IMR-90 (cell line): Measurements from ENCODE around the gene LYVE1. TPM values are rescaled to one million over a fixed set of nuclear protein-coding genes. Genes with fewer than 3 reads are reported as not detected.

Source experiments
- ATAC-seq: fragments of 200-7000 bp; cut with Tn5 transposase; 2 replicates; pipeline ENCODE4 v1.9.1; 2020; ENCODE audit warnings: low read depth, mild to moderate bottlenecking, moderate library complexity
- BruUV-seq: library from RNA; stranded (reverse); fragments of 400-500 nt; replicated peaks from 2 replicates; lab custom pipeline; 2021; lab: Mats Ljungman, UMichigan
- CTCF ChIA-PET: fragments of 300-600 bp; formaldehyde crosslinking; extraction: SDS; loops from one replicate; lab custom pipeline; 2021; ENCODE audit warnings: antibody characterized with exemption; lab: Yijun Ruan, JAX
- POLR2A ChIA-PET: fragments of 300-600 bp; sonication (Branson Sonifier 250); formaldehyde crosslinking; loops from one replicate; lab custom pipeline; 2022; ENCODE audit warnings: antibody characterized with exemption; ENCODE audit not compliant: unreplicated experiment; lab: Charles Lee
- DNase-seq: peaks from one replicate; pipeline ENCODE4 v3.0.0; 2013
- H2AFZ ChIP-seq: replicated peaks from 2 replicates; pipeline ENCODE3; 2013; ENCODE audit warnings: low read length, mild to moderate bottlenecking; ENCODE audit not compliant: poor library complexity
- H2AK5ac ChIP-seq: 2 replicates; pipeline ENCODE4 v1.6.1; 2013; ENCODE audit warnings: low read depth, low read length, inconsistent platforms
- H2AK9ac ChIP-seq: replicated peaks from 2 replicates; pipeline ENCODE3; 2013; ENCODE audit warnings: mild to moderate bottlenecking, low read depth, low read length, moderate library complexity; ENCODE audit not compliant: poor library complexity
- H2BK120ac ChIP-seq: 2 replicates; pipeline ENCODE4 v1.6.1; 2013; ENCODE audit warnings: low read depth, low read length, inconsistent platforms
- H2BK15ac ChIP-seq: 3 replicates; pipeline ENCODE4 v1.6.1; 2013; ENCODE audit warnings: low read depth, low read length, inconsistent platforms
- H2BK20ac ChIP-seq: 2 replicates; pipeline ENCODE4 v1.6.1; 2013; ENCODE audit warnings: low read depth, mild to moderate bottlenecking, inconsistent platforms, low read length, moderate library complexity
- H2BK5ac ChIP-seq: 2 replicates; pipeline ENCODE4 v1.6.1; 2013; ENCODE audit warnings: mild to moderate bottlenecking, low read depth, low read length, inconsistent platforms; ENCODE audit not compliant: poor library complexity, severe bottlenecking
- H3K14ac ChIP-seq: replicated peaks from 2 replicates; pipeline ENCODE4 v1.6.1; 2013; ENCODE audit warnings: low read depth, low read length, inconsistent platforms
- H3K18ac ChIP-seq: 2 replicates; pipeline ENCODE4 v1.6.1; 2013; ENCODE audit warnings: low read depth, low read length, control low read depth
- H3K23ac ChIP-seq: 2 replicates; pipeline ENCODE4 v1.6.1; 2013; ENCODE audit warnings: low read depth, low read length, inconsistent platforms
- H3K27ac ChIP-seq: 2 replicates; pipeline ENCODE4 v1.5.1; 2013; ENCODE audit warnings: mild to moderate bottlenecking, control low read depth, low read length; ENCODE audit not compliant: insufficient read depth
- H3K27me3 ChIP-seq: 2 replicates; pipeline ENCODE4 v1.6.1; 2013; ENCODE audit warnings: low read length; ENCODE audit not compliant: control insufficient read depth, insufficient read depth
- H3K36me3 ChIP-seq: 2 replicates; pipeline ENCODE4 v1.6.1; 2013; ENCODE audit warnings: low read length, mixed read lengths; ENCODE audit not compliant: control insufficient read depth, insufficient read depth
- H3K4ac ChIP-seq: 2 replicates; pipeline ENCODE4 v1.6.1; 2013; ENCODE audit warnings: low read depth, low read length, inconsistent platforms
- H3K4me1 ChIP-seq: 2 replicates; pipeline ENCODE4 v1.6.1; 2013; ENCODE audit warnings: low read length, mixed read lengths; ENCODE audit not compliant: control insufficient read depth, insufficient read depth
- H3K4me2 ChIP-seq: 2 replicates; pipeline ENCODE4 v1.6.1; 2013; ENCODE audit warnings: low read depth, mild to moderate bottlenecking, control low read depth, low read length, moderate library complexity
- H3K4me3 ChIP-seq: 2 replicates; pipeline ENCODE4 v1.5.1; 2013; ENCODE audit warnings: low read depth, mild to moderate bottlenecking, control low read depth, low read length, moderate library complexity; ENCODE audit not compliant: insufficient read depth
- H3K56ac ChIP-seq: 2 replicates; pipeline ENCODE4 v1.6.1; 2013; ENCODE audit warnings: low read length, inconsistent platforms; ENCODE audit not compliant: insufficient read depth; ENCODE audit errors: extremely low read depth
- H3K79me1 ChIP-seq, 2 experiments: 2 replicates each; pipeline ENCODE4 v1.6.1; 2013; ENCODE audit warnings: low read length in 2 of 2, inconsistent platforms in 1 of 2, low read depth in 1 of 2
- H3K9ac ChIP-seq: 2 replicates; pipeline ENCODE4 v1.6.1; 2013; ENCODE audit warnings: low read depth, low read length, control low read depth
- H3K9me1 ChIP-seq: 2 replicates; pipeline ENCODE4 v1.6.1; 2013; ENCODE audit warnings: low read length, inconsistent platforms; ENCODE audit not compliant: insufficient read depth
- H3K9me3 ChIP-seq: 2 replicates; pipeline ENCODE4 v1.6.1; 2013; ENCODE audit warnings: low read length; ENCODE audit not compliant: control insufficient read depth, insufficient read depth
- H4K20me1 ChIP-seq: 2 replicates; pipeline ENCODE4 v1.6.1; 2013; ENCODE audit warnings: low read length, inconsistent platforms; ENCODE audit not compliant: insufficient read depth
- H4K5ac ChIP-seq: 2 replicates; pipeline ENCODE4 v1.6.1; 2013; ENCODE audit warnings: mild to moderate bottlenecking, low read depth, low read length, control low read depth
- H4K8ac ChIP-seq, 2 experiments: 2 replicates each; pipeline ENCODE4 v1.6.1; 2013; ENCODE audit warnings: low read depth in 2 of 2, low read length in 2 of 2, control low read depth in 1 of 2, inconsistent platforms in 1 of 2
- H4K91ac ChIP-seq: 2 replicates; pipeline ENCODE4 v1.6.1; 2013; ENCODE audit warnings: low read depth, low read length, inconsistent platforms; ENCODE audit not compliant: insufficient read depth
- BHLHE40 ChIP-seq: fragments of 150-350 bp; IDR thresholded peaks from 2 replicates; pipeline ENCODE4 v1.6.1; 2016; ENCODE audit warnings: mild to moderate bottlenecking, low read depth, low read length
- CEBPB ChIP-seq: IDR thresholded peaks from 2 replicates; pipeline ENCODE4 v1.6.1; 2012; ENCODE audit warnings: low read depth, low read length, improper control_type of control experiment
- CHD1 ChIP-seq: IDR thresholded peaks from 2 replicates; pipeline ENCODE4 v1.6.1; 2012; ENCODE audit warnings: low read depth, low read length, improper control_type of control experiment
- CTCF ChIP-seq: conservative IDR thresholded peaks from 2 replicates; pipeline ENCODE4 v1.5.1; 2012; ENCODE audit warnings: mild to moderate bottlenecking, low read depth, low read length, improper control_type of control experiment
- ELK1 ChIP-seq: fragments of 150-350 bp; IDR thresholded peaks from 2 replicates; pipeline ENCODE4 v1.6.1; 2016; ENCODE audit warnings: low read depth, mild to moderate bottlenecking, low read length, moderate library complexity, borderline replicate concordance
- FOS ChIP-seq: fragments of 150-350 bp; IDR thresholded peaks from 2 replicates; pipeline ENCODE4 v1.6.1; 2016; ENCODE audit warnings: low read depth, low read length
- MAFK ChIP-seq: IDR thresholded peaks from 2 replicates; pipeline ENCODE4 v1.6.1; 2012; ENCODE audit warnings: low read depth, low read length, improper control_type of control experiment
- MAZ ChIP-seq: IDR thresholded peaks from 2 replicates; pipeline ENCODE4 v1.6.1; 2012; ENCODE audit warnings: low read depth, mild to moderate bottlenecking, low read length, improper control_type of control experiment, moderate library complexity, borderline replicate concordance
- MXI1 ChIP-seq: IDR thresholded peaks from 2 replicates; pipeline ENCODE4 v1.6.1; 2012; ENCODE audit warnings: low read depth, mild to moderate bottlenecking, low read length, moderate library complexity, borderline replicate concordance
- NFE2L2 ChIP-seq: fragments of 150-350 bp; IDR thresholded peaks from 2 replicates; pipeline ENCODE4 v1.6.1; 2016; ENCODE audit warnings: low read depth, mild to moderate bottlenecking, low read length
- POLR2A ChIP-seq: IDR thresholded peaks from 2 replicates; pipeline ENCODE4 v1.6.1; 2012; ENCODE audit warnings: mild to moderate bottlenecking, low read depth, low read length
- RAD21 ChIP-seq: IDR thresholded peaks from 2 replicates; pipeline ENCODE4 v1.6.1; 2012; ENCODE audit warnings: low read length, improper control_type of control experiment
- RCOR1 ChIP-seq: IDR thresholded peaks from 2 replicates; pipeline ENCODE4 v1.6.1; 2012; ENCODE audit warnings: mild to moderate bottlenecking, low read length, improper control_type of control experiment; ENCODE audit not compliant: insufficient replicate concordance
- RFX5 ChIP-seq: IDR thresholded peaks from 2 replicates; pipeline ENCODE4 v1.8.0; 2012; ENCODE audit warnings: low read depth, mild to moderate bottlenecking, low read length, moderate library complexity
- SMC3 ChIP-seq: fragments of 150-350 bp; IDR thresholded peaks from 2 replicates; pipeline ENCODE4 v1.6.1; 2016; ENCODE audit warnings: low read depth, mild to moderate bottlenecking, antibody characterized with exemption, low read length, moderate library complexity
- USF2 ChIP-seq: fragments of 150-350 bp; IDR thresholded peaks from 2 replicates; pipeline ENCODE4 v1.6.1; 2017; ENCODE audit warnings: mild to moderate bottlenecking, antibody characterized with exemption, low read length, low read depth
- WGBS, 2 experiments: methylation state at CpG; one replicate each; pipeline versions ENCODE4 v1.1.5 to v1.1.7; 2013; ENCODE audit warnings: missing lambda C conversion rate in 2 of 2; ENCODE audit not compliant: insufficient read length in 1 of 2; ENCODE audit errors: extremely low coverage in 2 of 2; 5-methylcytosine and 5-hydroxymethylcytosine counted together
- dilution Hi-C: fragments of 300-500 bp; cut with HindIII; formaldehyde crosslinking; loops from one replicate; pipeline ENCODE4 v1.14.3; 2018; ENCODE audit warnings: low sequenced_read_pairs; ENCODE audit not compliant: unreplicated experiment
- in situ Hi-C: fragments of 300-500 bp; cut with MboI; formaldehyde crosslinking; loops from 3 replicates; pipeline ENCODE4 v1.14.3; 2019; ENCODE audit warnings: low sequenced_read_pairs, inconsistent platforms, mixed read lengths
- intact Hi-C: fragments of 100-400 bp; cut with micrococcal nuclease; formaldehyde crosslinking; loops from 2 replicates; pipeline ENCODE4 v1.10.0; 2022
- polyA plus RNA-seq, 3 experiments: library from polyadenylated mRNA; depleted of rRNA; stranded (reverse); fragments of >200 nt; gene quantifications; 2 replicates each; pipeline ENCODE4 v1.2.3, GENCODE V29; 2012; ENCODE audit warnings: low replicate concordance in 1 of 3
- total RNA-seq: library from RNA; depleted of rRNA; stranded (reverse); fragments of >200 nt; gene quantifications from 2 replicates; pipeline ENCODE4 v1.2.3, GENCODE V29; 2012

LYVE1 gene
- total and polyA plus RNA-seq, 2 of the 4 experiments (the other 2 are of a cell fraction), result not detected

- H2BK120ac ChIP-seq, result no peak overlapping the region; the same call in 1 of the 2 replicates
- H2AK9ac ChIP-seq, result no peak overlapping the region
- no CpG with 5 or more reads among the region's 4 CpGs for WGBS, 2 experiments
- TF ChIP-seq CTCF (no peak), CHD1 (no peak), FOS (no peak), RAD21 (no peak), ELK1 (no peak), SMC3 (no peak), MAZ (no peak), RCOR1 (no peak), CEBPB (no peak), MXI1 (no peak), POLR2A (no peak), MAFK (no peak), USF2 (no peak), NFE2L2 (no peak), RFX5 (no peak), BHLHE40 (no peak)
- H3K9me1 ChIP-seq, result peaks cover 39% of the 10 kb centered on the region
- H3K9me3 ChIP-seq, result no peaks in the 10 kb centered on the region
- 0 out of 2 replicates have a peak overlapping the region, but pooled peaks have one; percentile 28 for H2AK5ac ChIP-seq
- no peak overlapping the region for H3K18ac ChIP-seq
- no peak overlapping the region for H3K9ac ChIP-seq
- BruUV-seq, result no TSS peak
- H3K14ac ChIP-seq, result no peak overlapping the region; the same call in 1 of the 2 replicates
- POLR2A ChIA-PET, result no interaction called here
- peaks cover 62% of the 10 kb centered on the region for H3K36me3 ChIP-seq
- H3K4me3 ChIP-seq, result no peak overlapping the region
- no peak overlapping the region for H3K56ac ChIP-seq
- H4K91ac ChIP-seq, result no peak overlapping the region
- peaks cover 15% of the 10 kb centered on the region for H3K4me1 ChIP-seq
- H4K5ac ChIP-seq, result no peak overlapping the region
- intact Hi-C loops, result no loop called here
- H3K4me2 ChIP-seq, result no peak overlapping the region
- no peak overlapping the region for H3K4ac ChIP-seq
- no peak overlapping the region for H2BK5ac ChIP-seq
- H3K27ac ChIP-seq, result no peak overlapping the region
- no peaks in the 10 kb centered on the region; the same call in 1 of the 2 replicates for H4K20me1 ChIP-seq
- peak overlapping the region; percentile 16; the same call in 1 of the 2 replicates for H3K23ac ChIP-seq
- dilution Hi-C loops, result no loop called here
- no peak overlapping the region for H4K8ac ChIP-seq
- H2BK20ac ChIP-seq, result no peak overlapping the region; the same call in 1 of the 2 replicates
- H3K27me3 ChIP-seq, result no peaks in the 10 kb centered on the region
- CTCF ChIA-PET, result no interaction called here
- ATAC-seq, result no peak
- in situ Hi-C loops, result no loop called here
- H2AFZ ChIP-seq, result no peak overlapping the region
- H3K79me1 ChIP-seq, result peaks cover 0 to 8% of the 10 kb centered on the region in 2 experiments; a peak in 2 of 4 replicates
- no peak for DNase-seq
- H2BK15ac ChIP-seq, result no peak overlapping the region
Observed at GRCh38 chr11:10576035-10576398, 7.6 kb upstream of the LYVE1 start.
